Neural cell (in vitro differentiated cells): ENCODE data around the gene LRP5. TPM values are rescaled to one million over a fixed set of nuclear protein-coding genes. Genes with fewer than 3 reads are reported as not detected.
"Not testable (repeated sequence)": the region's sequence is repeated elsewhere in the genome, so short reads cannot be mapped to it uniquely, and the experiment has no call there.

Experiments
- H2AFZ ChIP-seq: fragments of 200-600, 300-800 bp; sonication (generic), shearing (Covaris generic); 2 replicates; pipeline ENCODE4 v1.6.0; 2014; ENCODE audit warnings: low read depth, mild to moderate bottlenecking, antibody characterized with exemption, low read length, moderate library complexity
- H3F3A ChIP-seq: fragments of 200-600 bp; shearing (Covaris generic); 2 replicates; pipeline ENCODE4 v1.6.1; 2016; ENCODE audit warnings: mild to moderate bottlenecking, moderate library complexity, mixed read lengths, antibody characterized with exemption, low read length; ENCODE audit not compliant: insufficient read depth, poor library complexity, severe bottlenecking
- H3K27ac ChIP-seq: fragments of 200-600, 300-800 bp; sonication (generic), shearing (Covaris generic); 2 replicates; pipeline ENCODE4 v1.5.1; 2014; ENCODE audit warnings: mild to moderate bottlenecking, low read length, moderate library complexity
- H3K27me3 ChIP-seq: fragments of 300-800, 200-600 bp; sonication (generic), shearing (Covaris generic); 2 replicates; pipeline ENCODE4 v1.6.0; 2014; ENCODE audit warnings: mild to moderate bottlenecking, low read depth, low read length, moderate library complexity; ENCODE audit not compliant: insufficient read depth
- H3K36me3 ChIP-seq: fragments of 300-800, 200-600 bp; sonication (generic), shearing (Covaris generic); 2 replicates; pipeline ENCODE4 v1.5.1; 2014; ENCODE audit warnings: mild to moderate bottlenecking, antibody characterized with exemption, low read length, moderate library complexity; ENCODE audit not compliant: insufficient read depth
- H3K4me2 ChIP-seq: fragments of 300-800, 200-600 bp; sonication (generic), shearing (Covaris generic); 2 replicates; pipeline ENCODE4 v1.6.0; 2014; ENCODE audit warnings: mild to moderate bottlenecking, low read length
- H3K4me3 ChIP-seq: fragments of 300-800, 200-600 bp; sonication (generic), shearing (Covaris generic); 2 replicates; pipeline ENCODE4 v1.5.1; 2014; ENCODE audit warnings: mild to moderate bottlenecking, low read length, moderate library complexity
- H3K79me2 ChIP-seq: fragments of 200-600 bp; shearing (Covaris generic); replicated peaks from 2 replicates; pipeline ENCODE4 v1.6.0; 2014; ENCODE audit warnings: mild to moderate bottlenecking, low read length, moderate library complexity; ENCODE audit not compliant: insufficient read depth
- H3K9ac ChIP-seq: fragments of 300-800, 200-600 bp; sonication (generic), shearing (Covaris generic); 2 replicates; pipeline ENCODE4 v1.6.1; 2016; ENCODE audit warnings: mild to moderate bottlenecking, low read length, mixed read lengths
- H3K9me2 ChIP-seq: fragments of 200-600 bp; shearing (Covaris generic); 2 replicates; pipeline ENCODE4 v1.6.1; 2016; ENCODE audit warnings: mild to moderate bottlenecking, low read length, mixed read lengths; ENCODE audit not compliant: insufficient read depth
- H3K9me3 ChIP-seq: fragments of 200-600, 300-800 bp; sonication (generic), shearing (Covaris generic); 2 replicates; pipeline ENCODE4 v1.6.1; 2016; ENCODE audit warnings: mild to moderate bottlenecking, mixed run types, low read length, moderate library complexity, mixed read lengths
- H4K20me1 ChIP-seq: fragments of 200-600 bp; shearing (Covaris generic); 2 replicates; pipeline ENCODE4 v1.6.1; 2016; ENCODE audit warnings: mild to moderate bottlenecking, mixed run types; ENCODE audit not compliant: insufficient read depth
- MXI1 ChIP-seq: fragments of 450-650 bp; conservative IDR thresholded peaks from 2 replicates; pipeline ENCODE4 v1.6.1; 2014; ENCODE audit warnings: antibody characterized with exemption, mild to moderate bottlenecking; ENCODE audit not compliant: poor library complexity, severe bottlenecking
- POLR2AphosphoS5 ChIP-seq: IDR thresholded peaks from 2 replicates; pipeline ENCODE4 v1.6.1; 2012
- RAD21 ChIP-seq: fragments of 450-650 bp; conservative IDR thresholded peaks from 2 replicates; pipeline ENCODE4 v1.6.1; 2014; ENCODE audit warnings: antibody characterized with exemption, mild to moderate bottlenecking, moderate library complexity
- SMC3 ChIP-seq: fragments of 450-650 bp; conservative IDR thresholded peaks from 2 replicates; pipeline ENCODE4 v1.6.1; 2014; ENCODE audit warnings: antibody characterized with exemption, mild to moderate bottlenecking, moderate library complexity; ENCODE audit not compliant: poor library complexity
- polyA plus RNA-seq: library from polyadenylated mRNA; depleted of rRNA; stranded (reverse); fragments of >200 nt; gene quantifications from 2 replicates; pipeline ENCODE4 v1.2.3, GENCODE V29; 2014
- TF ChIP-seq, protein P1 (sequence below): fragments of 450-650 bp; IDR thresholded peaks from 2 replicates; pipeline ENCODE4 v1.5.1; 2014; ENCODE audit warnings: antibody characterized with exemption, mild to moderate bottlenecking, moderate library complexity; ENCODE audit not compliant: poor library complexity, severe bottlenecking
- TF ChIP-seq, protein P2 (sequence below): IDR thresholded peaks from 2 replicates; pipeline ENCODE4 v1.6.1; 2012; ENCODE audit warnings: borderline replicate concordance

The LRP5 gene
- polyA plus RNA-seq, 1 donor from 2014 or later = 3.0 TPM

DNA sequence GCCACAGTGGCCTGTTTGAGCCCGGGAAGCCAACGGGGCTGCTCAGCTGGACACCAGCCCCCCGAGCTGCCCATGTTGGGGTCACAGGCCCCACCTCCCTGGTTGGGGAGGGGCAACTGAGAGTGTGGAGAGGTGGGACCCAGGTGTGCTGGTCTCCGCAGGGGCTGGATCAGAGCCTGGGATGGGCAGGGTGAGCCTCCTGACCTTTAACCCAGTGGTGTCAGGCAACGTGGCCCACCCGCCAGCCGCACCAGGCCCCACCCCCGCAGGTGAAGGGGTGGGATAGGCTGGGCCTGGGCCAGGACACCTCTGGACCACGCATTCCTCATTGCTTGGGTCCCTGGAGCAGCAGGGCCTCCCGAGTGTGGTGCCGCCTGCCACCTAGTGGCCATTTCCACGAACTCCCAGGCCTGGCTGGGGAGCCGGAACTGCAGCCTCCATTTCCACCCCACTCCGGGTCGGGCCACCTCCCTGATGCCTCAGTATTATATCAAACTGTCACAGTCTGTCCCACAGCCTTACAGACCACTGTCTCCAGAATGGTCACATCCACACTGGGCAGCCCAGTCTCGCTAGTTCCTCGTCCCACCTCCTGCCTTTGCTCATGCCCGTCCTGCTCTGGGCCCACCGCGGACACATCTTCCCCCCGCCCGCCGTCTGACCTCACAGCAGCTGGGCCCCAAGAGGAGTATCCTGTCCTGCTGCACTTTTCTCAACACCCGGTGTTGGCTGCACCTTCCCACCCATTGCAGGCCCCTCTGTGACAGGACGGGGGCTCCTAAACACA is 134.8 kb downstream of the LRP5 start:
- Histone ChIP-seq H3F3A (no peaks in the 10 kb centered on the region), H3K4me2 (no peak overlapping the region), H3K27me3 (no peaks in the 10 kb centered on the region), H4K20me1 (no peaks in the 10 kb centered on the region), H3K79me2 (no peaks in the 10 kb centered on the region), H3K9me2 (no peaks in the 10 kb centered on the region), H3K9ac (no peak overlapping the region), H3K36me3 (no peaks in the 10 kb centered on the region), H3K4me3 (no peak overlapping the region), H2AFZ (no peak overlapping the region), H3K9me3 (no peaks in the 10 kb centered on the region), H3K27ac (no peak overlapping the region)
- TF ChIP-seq, protein P1, sequence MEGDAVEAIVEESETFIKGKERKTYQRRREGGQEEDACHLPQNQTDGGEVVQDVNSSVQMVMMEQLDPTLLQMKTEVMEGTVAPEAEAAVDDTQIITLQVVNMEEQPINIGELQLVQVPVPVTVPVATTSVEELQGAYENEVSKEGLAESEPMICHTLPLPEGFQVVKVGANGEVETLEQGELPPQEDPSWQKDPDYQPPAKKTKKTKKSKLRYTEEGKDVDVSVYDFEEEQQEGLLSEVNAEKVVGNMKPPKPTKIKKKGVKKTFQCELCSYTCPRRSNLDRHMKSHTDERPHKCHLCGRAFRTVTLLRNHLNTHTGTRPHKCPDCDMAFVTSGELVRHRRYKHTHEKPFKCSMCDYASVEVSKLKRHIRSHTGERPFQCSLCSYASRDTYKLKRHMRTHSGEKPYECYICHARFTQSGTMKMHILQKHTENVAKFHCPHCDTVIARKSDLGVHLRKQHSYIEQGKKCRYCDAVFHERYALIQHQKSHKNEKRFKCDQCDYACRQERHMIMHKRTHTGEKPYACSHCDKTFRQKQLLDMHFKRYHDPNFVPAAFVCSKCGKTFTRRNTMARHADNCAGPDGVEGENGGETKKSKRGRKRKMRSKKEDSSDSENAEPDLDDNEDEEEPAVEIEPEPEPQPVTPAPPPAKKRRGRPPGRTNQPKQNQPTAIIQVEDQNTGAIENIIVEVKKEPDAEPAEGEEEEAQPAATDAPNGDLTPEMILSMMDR = peak; percentile 90
- TF ChIP-seq, protein P2, sequence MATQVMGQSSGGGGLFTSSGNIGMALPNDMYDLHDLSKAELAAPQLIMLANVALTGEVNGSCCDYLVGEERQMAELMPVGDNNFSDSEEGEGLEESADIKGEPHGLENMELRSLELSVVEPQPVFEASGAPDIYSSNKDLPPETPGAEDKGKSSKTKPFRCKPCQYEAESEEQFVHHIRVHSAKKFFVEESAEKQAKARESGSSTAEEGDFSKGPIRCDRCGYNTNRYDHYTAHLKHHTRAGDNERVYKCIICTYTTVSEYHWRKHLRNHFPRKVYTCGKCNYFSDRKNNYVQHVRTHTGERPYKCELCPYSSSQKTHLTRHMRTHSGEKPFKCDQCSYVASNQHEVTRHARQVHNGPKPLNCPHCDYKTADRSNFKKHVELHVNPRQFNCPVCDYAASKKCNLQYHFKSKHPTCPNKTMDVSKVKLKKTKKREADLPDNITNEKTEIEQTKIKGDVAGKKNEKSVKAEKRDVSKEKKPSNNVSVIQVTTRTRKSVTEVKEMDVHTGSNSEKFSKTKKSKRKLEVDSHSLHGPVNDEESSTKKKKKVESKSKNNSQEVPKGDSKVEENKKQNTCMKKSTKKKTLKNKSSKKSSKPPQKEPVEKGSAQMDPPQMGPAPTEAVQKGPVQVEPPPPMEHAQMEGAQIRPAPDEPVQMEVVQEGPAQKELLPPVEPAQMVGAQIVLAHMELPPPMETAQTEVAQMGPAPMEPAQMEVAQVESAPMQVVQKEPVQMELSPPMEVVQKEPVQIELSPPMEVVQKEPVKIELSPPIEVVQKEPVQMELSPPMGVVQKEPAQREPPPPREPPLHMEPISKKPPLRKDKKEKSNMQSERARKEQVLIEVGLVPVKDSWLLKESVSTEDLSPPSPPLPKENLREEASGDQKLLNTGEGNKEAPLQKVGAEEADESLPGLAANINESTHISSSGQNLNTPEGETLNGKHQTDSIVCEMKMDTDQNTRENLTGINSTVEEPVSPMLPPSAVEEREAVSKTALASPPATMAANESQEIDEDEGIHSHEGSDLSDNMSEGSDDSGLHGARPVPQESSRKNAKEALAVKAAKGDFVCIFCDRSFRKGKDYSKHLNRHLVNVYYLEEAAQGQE = no peak
- peak; percentile 85 for TF ChIP-seq RAD21
- TF ChIP-seq SMC3 = peak; percentile 80

DNA sequence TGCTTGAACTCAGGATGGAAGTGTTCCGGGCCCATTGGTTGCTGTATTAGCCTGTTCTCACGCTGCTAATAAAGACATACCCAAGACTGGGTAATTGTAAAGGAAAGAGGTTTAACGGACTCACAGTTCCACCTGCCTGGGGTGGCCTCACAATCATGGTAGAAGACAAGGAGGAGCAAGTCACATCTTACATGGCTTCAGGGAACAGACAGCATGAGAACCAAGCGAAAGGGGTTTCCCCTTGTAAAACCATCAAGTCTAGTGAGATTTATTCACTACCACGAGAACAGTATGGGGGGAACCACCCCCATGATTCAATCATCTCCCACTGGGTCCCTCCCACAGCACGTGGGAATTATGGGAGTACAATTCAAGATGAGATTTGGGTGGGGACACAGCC is 135.5 kb downstream of the LRP5 start:
- not testable (repeated sequence) for H3K79me2 ChIP-seq, H3K36me3 ChIP-seq, H3K27ac ChIP-seq, H3K9me2 ChIP-seq, H3F3A ChIP-seq, H3K9ac ChIP-seq, H2AFZ ChIP-seq, H3K27me3 ChIP-seq, H3K4me3 ChIP-seq, H3K4me2 ChIP-seq, H3K9me3 ChIP-seq, H4K20me1 ChIP-seq

DNA sequence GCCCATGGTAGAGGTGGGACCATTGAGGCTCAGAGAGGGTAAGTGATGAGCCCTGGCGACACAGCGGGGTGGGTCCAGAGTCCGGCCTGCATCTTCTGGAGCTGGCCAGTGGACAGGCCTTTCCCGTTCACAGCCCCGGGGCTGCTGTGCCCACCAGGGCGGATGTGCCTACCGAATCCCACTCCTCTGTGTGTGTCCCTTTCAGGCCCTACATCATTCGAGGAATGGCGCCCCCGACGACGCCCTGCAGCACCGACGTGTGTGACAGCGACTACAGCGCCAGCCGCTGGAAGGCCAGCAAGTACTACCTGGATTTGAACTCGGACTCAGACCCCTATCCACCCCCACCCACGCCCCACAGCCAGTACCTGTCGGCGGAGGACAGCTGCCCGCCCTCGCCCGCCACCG is 136.2 kb downstream of the LRP5 start:
- H3K4me3 ChIP-seq = no peak overlapping the region
- no peaks in the 10 kb centered on the region for H4K20me1 ChIP-seq
- H3K9me3 ChIP-seq = no peaks in the 10 kb centered on the region
- H3K4me2 ChIP-seq = no peak overlapping the region
- no peak overlapping the region for H3K27ac ChIP-seq
- H3F3A ChIP-seq = no peaks in the 10 kb centered on the region
- H3K27me3 ChIP-seq = no peaks in the 10 kb centered on the region
- TF ChIP-seq POLR2AphosphoS5 (no peak), MXI1 (no peak)
- no peaks in the 10 kb centered on the region for H3K9me2 ChIP-seq
- H2AFZ ChIP-seq = no peak overlapping the region
- H3K79me2 ChIP-seq = no peaks in the 10 kb centered on the region
- H3K36me3 ChIP-seq = no peaks in the 10 kb centered on the region
- H3K9ac ChIP-seq = no peak overlapping the region
